ENCODE data around the gene SOX3.

SOX3 gene

GRCh38 chrX:140467211-140467610 is 37.7 kb downstream of the SOX3 start:
- H3K4me1 ChIP-seq = no peaks in the 10 kb centered on the region
- no peak overlapping the region for H3K27ac ChIP-seq
- no peak for TF ChIP-seq CTCF (IDR thresholded peaks at IDR 0.05)
- intact Hi-C loops (cut with DNase I; ENCODE audit: low total_unique reads) = no loop called here
- H3K27me3 ChIP-seq = no peaks in the 10 kb centered on the region
- no peaks in the 10 kb centered on the region for H3K36me3 ChIP-seq
- DNase-seq = no peak
- H3K4me3 ChIP-seq = no peak overlapping the region
- H3K9me3 ChIP-seq = no peaks in the 10 kb centered on the region
